ENCODE data around the gene SKIL.
A peak's percentile ranks its signal among the peaks of the same experiment; 100 is the strongest.
"Not testable (repeated sequence)": the region's sequence is repeated elsewhere in the genome, so short reads cannot be mapped to it uniquely, and the experiment has no call there.

Gene SKIL

GRCh38 chr3:170338690-170339340 is 18.7 kb upstream of the SKIL start:
- H3K36me3 ChIP-seq (ENCODE audit: insufficient read depth, low read length), result no peaks in the 10 kb centered on the region
- no peaks in the 10 kb centered on the region for H3K79me2 ChIP-seq (ENCODE audit: insufficient read depth, low read length)
- H3F3A ChIP-seq (ENCODE audit: insufficient read depth, low read length), result no peaks in the 10 kb centered on the region
- no peaks in the 10 kb centered on the region for H3K9me2 ChIP-seq (ENCODE audit: low read depth, low read length)
- H3K4me2 ChIP-seq (ENCODE audit: low read length), result no peak overlapping the region
- H4K20me1 ChIP-seq (ENCODE audit: insufficient read depth, low read length), result no peaks in the 10 kb centered on the region
- TF ChIP-seq EZH2 (IDR thresholded peaks at IDR 0.05; ENCODE audit: borderline replicate concordance, low read length) (no peak), CTCF (IDR thresholded peaks at IDR 0.05; ENCODE audit: low read length) (no peak)
- H3K4me3 ChIP-seq (ENCODE audit: low read depth, low read length, poor library complexity, severe bottlenecking), result no peak overlapping the region
- no peak overlapping the region for H3K27ac ChIP-seq (ENCODE audit: low read depth, low read length, poor library complexity, severe bottlenecking)
- H3K27me3 ChIP-seq (ENCODE audit: insufficient read depth, low read length), result no peaks in the 10 kb centered on the region; the same call in 1 of the 2 replicates
- peaks cover 21% of the 10 kb centered on the region for H3K9me3 ChIP-seq (ENCODE audit: low read length)
- no peaks in the 10 kb centered on the region for H3K4me1 ChIP-seq (ENCODE audit: insufficient read depth, low read length, severe bottlenecking)
- H2AFZ ChIP-seq (ENCODE audit: low read length), result no peak overlapping the region
- H3K9ac ChIP-seq (ENCODE audit: low read length), result no peak overlapping the region

GRCh38 chr3:170342273-170342672 is 15.2 kb upstream of the SKIL start:
- H3K4me2 ChIP-seq (ENCODE audit: low read length); H3K4me1 ChIP-seq (ENCODE audit: insufficient read depth, low read length, severe bottlenecking); H3F3A ChIP-seq (ENCODE audit: insufficient read depth, low read length); H4K20me1 ChIP-seq (ENCODE audit: insufficient read depth, low read length); H3K36me3 ChIP-seq (ENCODE audit: insufficient read depth, low read length); H3K9me2 ChIP-seq (ENCODE audit: low read depth, low read length); H3K4me3 ChIP-seq (ENCODE audit: low read depth, low read length, poor library complexity, severe bottlenecking); H3K27ac ChIP-seq (ENCODE audit: low read depth, low read length, poor library complexity, severe bottlenecking); H3K27me3 ChIP-seq (ENCODE audit: insufficient read depth, low read length); H3K79me2 ChIP-seq (ENCODE audit: insufficient read depth, low read length); H3K9ac ChIP-seq (ENCODE audit: low read length); H2AFZ ChIP-seq (ENCODE audit: low read length): not testable (repeated sequence)
- H3K9me3 ChIP-seq (ENCODE audit: low read length), result peaks cover 19% of the 10 kb centered on the region

- not testable (repeated sequence) for H3K4me3 ChIP-seq (ENCODE audit: low read depth, low read length, poor library complexity, severe bottlenecking); H3F3A ChIP-seq (ENCODE audit: insufficient read depth, low read length); H3K4me1 ChIP-seq (ENCODE audit: insufficient read depth, low read length, severe bottlenecking); H3K9me3 ChIP-seq (ENCODE audit: low read length); H2AFZ ChIP-seq (ENCODE audit: low read length); H4K20me1 ChIP-seq (ENCODE audit: insufficient read depth, low read length); H3K9me2 ChIP-seq (ENCODE audit: low read depth, low read length); H3K27ac ChIP-seq (ENCODE audit: low read depth, low read length, poor library complexity, severe bottlenecking); H3K4me2 ChIP-seq (ENCODE audit: low read length); H3K27me3 ChIP-seq (ENCODE audit: insufficient read depth, low read length); H3K36me3 ChIP-seq (ENCODE audit: insufficient read depth, low read length); H3K9ac ChIP-seq (ENCODE audit: low read length); H3K79me2 ChIP-seq (ENCODE audit: insufficient read depth, low read length)
These were observed 13.7 kb upstream of the SKIL start for GRCh38 chr3:170343859-170344258.

- Histone ChIP-seq H2AFZ (ENCODE audit: low read length) (0 out of 2 replicates have a peak overlapping the region, but pooled peaks have one; percentile 76), H3F3A (ENCODE audit: insufficient read depth, low read length) (no peaks in the 10 kb centered on the region), H3K79me2 (ENCODE audit: insufficient read depth, low read length) (no peaks in the 10 kb centered on the region), H3K27me3 (ENCODE audit: insufficient read depth, low read length) (no peaks in the 10 kb centered on the region; the same call in 1 of the 2 replicates), H3K9ac (ENCODE audit: low read length) (no peak overlapping the region), H3K4me2 (ENCODE audit: low read length) (no peak overlapping the region), H3K9me2 (ENCODE audit: low read depth, low read length) (no peaks in the 10 kb centered on the region), H3K4me1 (ENCODE audit: insufficient read depth, low read length, severe bottlenecking) (peaks cover 21% of the 10 kb centered on the region), H3K4me3 (ENCODE audit: low read depth, low read length, poor library complexity, severe bottlenecking) (no peak overlapping the region), H3K9me3 (ENCODE audit: low read length) (0 out of 2 replicates have a peak, but pooled peaks cover 2% of the 10 kb centered on the region), H3K36me3 (ENCODE audit: insufficient read depth, low read length) (no peaks in the 10 kb centered on the region), H3K27ac (ENCODE audit: low read depth, low read length, poor library complexity, severe bottlenecking) (peak overlapping the region; percentile 16), H4K20me1 (ENCODE audit: insufficient read depth, low read length) (no peaks in the 10 kb centered on the region)
- no peak for TF ChIP-seq EZH2 (IDR thresholded peaks at IDR 0.05; ENCODE audit: borderline replicate concordance, low read length)
- TF ChIP-seq CTCF (IDR thresholded peaks at IDR 0.05; ENCODE audit: low read length), result no peak
These were observed 12.5 kb upstream of the SKIL start for GRCh38 chr3:170344971-170345370.

All from OCI-LY1 (cell line).